Inflammatory macrophage (primary cell): Measurements from ENCODE around the gene ECHDC1.

Experiments
- DNase-seq, 2 donors: peaks; one replicate each; pipeline ENCODE4 v3.0.0-alpha.2; 2020 to 2022

Gene ECHDC1

GRCh38 chr6:127288705-127289104 is 54.7 kb downstream of the ECHDC1 start:
- no peak for DNase-seq

GRCh38 chr6:127282184-127282583 is 61.2 kb downstream of the ECHDC1 start:
- no peak for DNase-seq

- no peak for DNase-seq
Observed at GRCh38 chr6:127279815-127280214, 63.6 kb downstream of the ECHDC1 start.

- DNase-seq, result no peak
Observed at GRCh38 chr6:127277878-127278843, 65.2 kb downstream of the ECHDC1 start.

GRCh38 chr6:127276331-127276730 is 67.1 kb downstream of the ECHDC1 start:
- DNase-seq, result no peak

- DNase-seq, result no peak
Observed at GRCh38 chr6:127273499-127273898, 69.9 kb downstream of the ECHDC1 start.

GRCh38 chr6:127272576-127272975 is 70.8 kb downstream of the ECHDC1 start:
- DNase-seq, result peak; percentile 4 to 55

GRCh38 chr6:127267646-127268625 is 75.5 kb downstream of the ECHDC1 start:
- no peak for DNase-seq

- peak; percentile 47 to 70 for DNase-seq
Observed at GRCh38 chr6:127266892-127267645, 76.3 kb downstream of the ECHDC1 start.

- DNase-seq, result peak; percentile 78 to 86
Observed at GRCh38 chr6:127266178-127266891, 77.1 kb downstream of the ECHDC1 start, which contains the start of gene RNF146. Gene RNF146 (plus strand): TSS chr6:127266864. CDS start chr6:127280339, 13,475 bp downstream.

- no peak for DNase-seq
Observed at GRCh38 chr6:127263481-127263880, 79.9 kb downstream of the ECHDC1 start.

- DNase-seq, result no peak
Observed at GRCh38 chr6:127262896-127263295, 80.5 kb downstream of the ECHDC1 start.

- no peak for DNase-seq
Observed at GRCh38 chr6:127255286-127255685, 88.1 kb downstream of the ECHDC1 start.

GRCh38 chr6:127249621-127250020 is 93.8 kb downstream of the ECHDC1 start:
- DNase-seq, result no peak

GRCh38 chr6:127247114-127248096 is 96.0 kb downstream of the ECHDC1 start:
- no peak for DNase-seq

GRCh38 chr6:127243501-127243900 is 99.9 kb downstream of the ECHDC1 start:
- DNase-seq, result no peak
